Activated T-cell treated with anti-CD3 and anti-CD28 coated beads, Interleukin-2, amount 50 U/mL, for 48 hours (primary cell): ENCODE results near the gene PSD2.

ENCODE experiments used
- DNase-seq, 2 experiments: peaks; one replicate each; pipeline ENCODE4 v3.0.0-alpha.2; 2020

The PSD2 gene

GRCh38 chr5:139838381-139839197 lies 43.0 kb downstream of the PSD2 start:
- no peak for DNase-seq

GRCh38 chr5:139839232-139839815 lies 43.7 kb downstream of the PSD2 start:
- DNase-seq = no peak

GRCh38 chr5:139839918-139840317 lies 44.3 kb downstream of the PSD2 start:
- no peak for DNase-seq

GRCh38 chr5:139841549-139841948 lies 45.9 kb downstream of the PSD2 start:
- DNase-seq = no peak

GRCh38 chr5:139842321-139842720 lies 46.7 kb downstream of the PSD2 start:
- DNase-seq = no peak

GRCh38 chr5:139843991-139844390 lies 48.4 kb downstream of the PSD2 start:
- DNase-seq = no peak

GRCh38 chr5:139844472-139845145 lies 49.0 kb downstream of the PSD2 start:
- peak; percentile 87 to 88 for DNase-seq

- DNase-seq = no peak
Observed at GRCh38 chr5:139845846-139846681, 50.5 kb downstream of the PSD2 start.

GRCh38 chr5:139847091-139847490 lies 51.5 kb downstream of the PSD2 start:
- DNase-seq = no peak

- peak; percentile 78 to 85 for DNase-seq
Observed at GRCh38 chr5:139847790-139848507, 52.3 kb downstream of the PSD2 start.

- DNase-seq = no peak
Observed at GRCh38 chr5:139848508-139849100, 53.0 kb downstream of the PSD2 start.

- DNase-seq = no peak
Observed at GRCh38 chr5:139849501-139849900, 53.9 kb downstream of the PSD2 start.

GRCh38 chr5:139849942-139850341 lies 54.3 kb downstream of the PSD2 start:
- DNase-seq = no peak

- DNase-seq = no peak
Observed at GRCh38 chr5:139850423-139851016, 54.9 kb downstream of the PSD2 start.

GRCh38 chr5:139851558-139851957 lies 56.0 kb downstream of the PSD2 start:
- DNase-seq = no peak

GRCh38 chr5:139852696-139853095 lies 57.1 kb downstream of the PSD2 start:
- DNase-seq = no peak

GRCh38 chr5:139854029-139854605 lies 58.5 kb downstream of the PSD2 start:
- DNase-seq = no peak

GRCh38 chr5:139854953-139855352 lies 59.3 kb downstream of the PSD2 start:
- DNase-seq = no peak

- DNase-seq = no peak
Observed at GRCh38 chr5:139855451-139855850, 59.8 kb downstream of the PSD2 start.

- DNase-seq = no peak
Observed at GRCh38 chr5:139855946-139856540, 60.4 kb downstream of the PSD2 start.

- DNase-seq = no peak
Observed at GRCh38 chr5:139856714-139857113, 61.1 kb downstream of the PSD2 start.
